Measurements from ENCODE around the gene COA1. TPM values are rescaled to one million over a fixed set of nuclear protein-coding genes. Genes with fewer than 3 reads are reported as not detected.
"Not testable (repeated sequence)": the region's sequence is repeated elsewhere in the genome, so short reads cannot be mapped to it uniquely, and the experiment has no call there.

The COA1 gene
- polyA plus RNA-seq, 3 donors, result 25.6 to 57.8 (median 56.2) TPM

- H3K27ac Mint-ChIP-seq, result no peak overlapping the region
- no CpG with 5 or more reads among the region's 1 CpG for WGBS (ENCODE audit: insufficient coverage)
- H3K9me3 ChIP-seq (replicated peaks in 1 of 2; ENCODE audit: control insufficient read depth in 1 of 2, insufficient read depth in 1 of 2, low read length in 2 of 2), result no peaks in the 10 kb centered on the region
- H2AFZ ChIP-seq (ENCODE audit: insufficient read depth, low read depth, low read length, poor library complexity, severe bottlenecking), result no peak overlapping the region
- peaks cover 88% of the 10 kb centered on the region for H3K79me2 ChIP-seq (ENCODE audit: insufficient read depth, low read length)
- H3K4me3 ChIP-seq (replicated peaks in 1 of 3; ENCODE audit: low read depth in 2 of 3, low read length in 3 of 3), result no peak overlapping the region
- no peak for DNase-seq
- H3K27me3 ChIP-seq (ENCODE audit: control insufficient read depth in 2 of 2, insufficient read depth in 2 of 2, low read length in 2 of 2), result no peaks in the 10 kb centered on the region
- peaks cover 0 to 7% of the 10 kb centered on the region in 2 donors for H3K36me3 ChIP-seq (replicated peaks in 1 of 2; ENCODE audit: control insufficient read depth in 1 of 2, insufficient read depth in 2 of 2, low read length in 2 of 2)
- H3K36me3 Mint-ChIP-seq, result peaks cover 17 to 22% of the 10 kb centered on the region in 2 donors
- H3K27me3 Mint-ChIP-seq (ENCODE audit: low read depth in 3 of 3), result peaks cover 0 to 3% (median 0%) of the 10 kb centered on the region in 3 donors
- H3K4me1 Mint-ChIP-seq, result peaks cover 7% of the 10 kb centered on the region
- peaks cover 7% of the 10 kb centered on the region for H4K20me1 ChIP-seq (ENCODE audit: insufficient read depth, low read length)
- no peak overlapping the region for H3K4me3 Mint-ChIP-seq
- intact Hi-C loops (cut with micrococcal nuclease), result loop anchor here in 1 of 2 donors (10.0 kb wide), 1 partner anchor 257 kb away; no protein-coding TSS in a partner anchor
- H3K9me3 Mint-ChIP-seq, result peaks cover 0 to 7% (median 4%) of the 10 kb centered on the region in 7 donors
- no peak overlapping the region for H3K4me2 ChIP-seq (replicated peaks; ENCODE audit: extremely low read depth, low read length, poor library complexity, severe bottlenecking)
- TF ChIP-seq CTCF (IDR thresholded peaks at IDR 0.05), result no peak
- H3K9ac ChIP-seq (ENCODE audit: insufficient read depth, low read length, poor library complexity, severe bottlenecking), result no peak overlapping the region
- peaks cover 0 to 2% of the 10 kb centered on the region in 2 donors for H3K4me1 ChIP-seq (ENCODE audit: control insufficient read depth in 1 of 2, insufficient read depth in 2 of 2, low read length in 2 of 2)
- H3K27ac ChIP-seq (ENCODE audit: low read depth in 1 of 2, low read length in 2 of 2), result no peak overlapping the region
Measured at GRCh38 chr7:43711503-43711902, 17.8 kb downstream of the COA1 start.

- H3K36me3 ChIP-seq (replicated peaks in 1 of 2; ENCODE audit: control insufficient read depth in 1 of 2, insufficient read depth in 2 of 2, low read length in 2 of 2), result peaks cover 3 to 17% of the 10 kb centered on the region in 2 donors
- H3K79me2 ChIP-seq (ENCODE audit: insufficient read depth, low read length), result peaks cover 82% of the 10 kb centered on the region
- not testable (repeated sequence) for H3K4me2 ChIP-seq (replicated peaks; ENCODE audit: extremely low read depth, low read length, poor library complexity, severe bottlenecking); H3K9me3 ChIP-seq (replicated peaks in 1 of 2; ENCODE audit: control insufficient read depth in 1 of 2, insufficient read depth in 1 of 2, low read length in 2 of 2); H3K27ac Mint-ChIP-seq; H2AFZ ChIP-seq (ENCODE audit: insufficient read depth, low read depth, low read length, poor library complexity, severe bottlenecking); H3K4me3 ChIP-seq (replicated peaks in 1 of 3; ENCODE audit: low read depth in 2 of 3, low read length in 3 of 3); H3K4me1 ChIP-seq (ENCODE audit: control insufficient read depth in 1 of 2, insufficient read depth in 2 of 2, low read length in 2 of 2); H3K9me3 Mint-ChIP-seq; DNase-seq; H3K27me3 Mint-ChIP-seq (ENCODE audit: low read depth in 3 of 3); H3K27me3 ChIP-seq (ENCODE audit: control insufficient read depth in 2 of 2, insufficient read depth in 2 of 2, low read length in 2 of 2); H3K27ac ChIP-seq (ENCODE audit: low read depth in 1 of 2, low read length in 2 of 2); H3K9ac ChIP-seq (ENCODE audit: insufficient read depth, low read length, poor library complexity, severe bottlenecking); H3K4me3 Mint-ChIP-seq; H3K4me1 Mint-ChIP-seq
- H3K36me3 Mint-ChIP-seq, result peaks cover 22 to 29% of the 10 kb centered on the region in 2 donors
- peaks cover 18% of the 10 kb centered on the region for H4K20me1 ChIP-seq (ENCODE audit: insufficient read depth, low read length)
- intact Hi-C loops (cut with micrococcal nuclease), result loop anchor here in 1 of 2 donors (10.0 kb wide), 1 partner anchor 123 kb away; the partner anchor contains the start of gene STK17A
- WGBS (ENCODE audit: insufficient coverage), result 97% methylated on average over 4 of the region's 9 CpGs
Measured at GRCh38 chr7:43708055-43708454, 21.3 kb downstream of the COA1 start.
